A673 (cell line): Measurements from ENCODE around the gene PHF1. TPM values are rescaled to one million over a fixed set of nuclear protein-coding genes. Genes with fewer than 3 reads are reported as not detected.

Source experiments
- BruUV-seq: library from RNA; stranded (reverse); fragments of 400-500 nt; replicated peaks from 2 replicates; lab custom pipeline; 2021; lab: Mats Ljungman, UMichigan
- CTCF ChIA-PET: fragments of 300-600 bp; sonication (Branson Sonifier 250); formaldehyde crosslinking; loops from one replicate; lab custom pipeline; 2022; ENCODE audit warnings: antibody characterized with exemption; lab: Charles Lee
- POLR2A ChIA-PET: fragments of 300-600 bp; sonication (Branson Sonifier 250); formaldehyde crosslinking; loops from one replicate; lab custom pipeline; 2022; ENCODE audit warnings: antibody characterized with exemption; ENCODE audit not compliant: low non-redundant PET; lab: Charles Lee
- DNase-seq: peaks from one replicate; pipeline ENCODE4 v3.0.0-alpha.2; 2015; ENCODE audit warnings: low spot score
- H3K27ac ChIP-seq: fragments of 200-600 bp; sonication (generic); 2 replicates; pipeline ENCODE4 v1.5.1; 2016; ENCODE audit warnings: mixed run types, low read depth, mild to moderate bottlenecking, mixed read lengths, antibody characterized with exemption, low read length; ENCODE audit not compliant: poor library complexity, severe bottlenecking
- H3K27me3 ChIP-seq: fragments of 200-600 bp; sonication (generic); replicated peaks from 2 replicates; pipeline ENCODE4 v1.6.1; 2017; ENCODE audit warnings: mixed run types, low read depth, mild to moderate bottlenecking, mixed read lengths, antibody characterized with exemption, low read length; ENCODE audit not compliant: insufficient read depth, poor library complexity
- H3K36me3 ChIP-seq: fragments of 200-600 bp; sonication (generic); 2 replicates; pipeline ENCODE4 v1.6.1; 2016; ENCODE audit warnings: mixed run types, mild to moderate bottlenecking, mixed read lengths, antibody characterized with exemption, low read length; ENCODE audit not compliant: insufficient read depth, poor library complexity, severe bottlenecking
- H3K4me1 ChIP-seq: fragments of 200-600 bp; sonication (generic); 2 replicates; pipeline ENCODE4 v1.6.1; 2017; ENCODE audit warnings: mixed run types, mild to moderate bottlenecking, mixed read lengths, antibody characterized with exemption, low read length; ENCODE audit not compliant: insufficient read depth, poor library complexity, severe bottlenecking
- H3K4me3 ChIP-seq: fragments of 200-600 bp; sonication (generic); 2 replicates; pipeline ENCODE4 v1.5.1; 2016; ENCODE audit warnings: low read depth, mixed run types, mild to moderate bottlenecking, mixed read lengths, low read length; ENCODE audit not compliant: poor library complexity, severe bottlenecking
- H3K9me3 ChIP-seq: fragments of 200-600 bp; sonication (generic); 2 replicates; pipeline ENCODE4 v1.6.1; 2016; ENCODE audit warnings: mixed run types, low read depth, mild to moderate bottlenecking, mixed read lengths, antibody characterized with exemption, low read length; ENCODE audit not compliant: poor library complexity, severe bottlenecking
- EZH2 ChIP-seq: fragments of 200-600 bp; sonication (generic); IDR thresholded peaks from 2 replicates; pipeline ENCODE4 v1.6.1; 2017; ENCODE audit warnings: borderline replicate concordance, low read depth, mild to moderate bottlenecking, mixed read lengths, antibody characterized with exemption, low read length; ENCODE audit not compliant: poor library complexity, severe bottlenecking
- intact Hi-C: fragments of 100-400 bp; cut with micrococcal nuclease; formaldehyde crosslinking; loops from one replicate; pipeline ENCODE4 v1.10.0; 2022; ENCODE audit not compliant: unreplicated experiment
- total RNA-seq: library from RNA; stranded (reverse); gene quantifications from 2 replicates; pipeline ENCODE4 v1.2.3, GENCODE V29; 2021
- TF ChIP-seq, protein P1 (sequence below): fragments of 300-800, 200-600 bp; sonication (generic); conservative IDR thresholded peaks from 2 replicates; pipeline ENCODE4 v1.5.1; 2017; ENCODE audit warnings: low read depth, mild to moderate bottlenecking, antibody characterized with exemption, low read length, moderate library complexity, mixed read lengths

Gene PHF1
- total RNA-seq, 1 experiment from 2014 or later, result 53.5 TPM

DNA sequence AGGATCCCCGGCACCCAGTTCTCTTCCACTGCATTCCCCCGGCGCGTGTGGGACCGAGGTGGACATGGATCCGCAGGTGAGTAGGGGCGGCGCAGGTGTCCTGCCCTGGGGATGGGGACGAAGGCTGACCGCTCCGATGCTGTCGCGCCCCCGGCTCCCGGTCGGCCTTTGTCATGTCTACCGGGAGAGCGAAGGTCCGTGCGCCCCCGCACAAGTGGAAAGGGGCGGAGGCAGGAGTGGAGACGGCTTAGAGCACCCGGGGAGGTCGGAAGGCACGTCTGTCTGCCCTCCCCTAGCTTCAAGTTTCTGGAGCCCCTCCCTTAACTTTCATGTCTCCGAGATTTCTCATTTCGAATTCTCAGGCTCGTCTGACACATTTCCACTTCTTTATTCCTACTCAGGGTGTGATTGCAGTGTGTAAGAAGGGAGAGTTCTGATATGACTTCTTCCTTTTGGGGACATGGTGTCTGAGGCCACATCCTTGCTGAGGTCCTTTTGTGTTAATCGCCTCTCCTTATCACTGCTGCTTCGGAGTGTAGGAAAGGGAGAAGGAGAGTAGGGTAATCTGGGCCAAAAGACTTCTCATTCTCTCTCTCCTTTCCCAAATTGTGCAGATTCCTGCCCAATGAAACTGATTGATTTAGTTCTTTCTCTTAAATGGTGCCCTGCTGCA, 18.8 kb upstream of the PHF1 start:
- TF ChIP-seq EZH2, result no peak
- TF ChIP-seq, protein P1, sequence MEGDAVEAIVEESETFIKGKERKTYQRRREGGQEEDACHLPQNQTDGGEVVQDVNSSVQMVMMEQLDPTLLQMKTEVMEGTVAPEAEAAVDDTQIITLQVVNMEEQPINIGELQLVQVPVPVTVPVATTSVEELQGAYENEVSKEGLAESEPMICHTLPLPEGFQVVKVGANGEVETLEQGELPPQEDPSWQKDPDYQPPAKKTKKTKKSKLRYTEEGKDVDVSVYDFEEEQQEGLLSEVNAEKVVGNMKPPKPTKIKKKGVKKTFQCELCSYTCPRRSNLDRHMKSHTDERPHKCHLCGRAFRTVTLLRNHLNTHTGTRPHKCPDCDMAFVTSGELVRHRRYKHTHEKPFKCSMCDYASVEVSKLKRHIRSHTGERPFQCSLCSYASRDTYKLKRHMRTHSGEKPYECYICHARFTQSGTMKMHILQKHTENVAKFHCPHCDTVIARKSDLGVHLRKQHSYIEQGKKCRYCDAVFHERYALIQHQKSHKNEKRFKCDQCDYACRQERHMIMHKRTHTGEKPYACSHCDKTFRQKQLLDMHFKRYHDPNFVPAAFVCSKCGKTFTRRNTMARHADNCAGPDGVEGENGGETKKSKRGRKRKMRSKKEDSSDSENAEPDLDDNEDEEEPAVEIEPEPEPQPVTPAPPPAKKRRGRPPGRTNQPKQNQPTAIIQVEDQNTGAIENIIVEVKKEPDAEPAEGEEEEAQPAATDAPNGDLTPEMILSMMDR, result no peak
- Histone ChIP-seq H3K36me3 (peaks cover 15% of the 10 kb centered on the region), H3K27ac (peak overlapping the region; percentile 98), H3K4me1 (peaks cover 19% of the 10 kb centered on the region), H3K27me3 (no peaks in the 10 kb centered on the region), H3K9me3 (no peaks in the 10 kb centered on the region), H3K4me3 (peak overlapping the region; percentile 98)
- DNase-seq, result peak; percentile 42
- no TSS peak for BruUV-seq
- intact Hi-C loops, result loop anchor here (2.0 to 10.0 kb wide), 3 partner anchors 35 to 187 kb away; partner anchors contain the start of genes HSD17B8, RING1, RXRB and SLC39A7
- ChIA-PET CTCF (no interaction called here), POLR2A (no interaction called here)

DNA sequence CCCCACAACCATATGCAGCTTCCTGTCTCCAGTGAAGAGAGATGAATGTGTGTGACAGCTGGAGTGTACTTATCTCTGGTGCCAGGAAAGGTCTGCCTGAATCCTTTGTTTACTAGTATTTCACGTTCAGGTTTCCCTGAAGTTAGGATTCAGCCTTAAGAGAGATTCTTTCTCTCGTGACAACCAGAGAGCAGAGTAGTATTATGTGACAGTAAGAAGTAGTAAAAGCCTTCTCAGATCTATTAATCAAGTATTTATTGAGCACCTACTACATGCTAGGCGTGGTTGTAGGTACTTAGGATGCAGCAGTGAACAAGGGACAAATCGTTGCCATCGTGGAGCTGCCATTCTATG, 18.2 kb upstream of the PHF1 start:
- peaks cover 16% of the 10 kb centered on the region for H3K36me3 ChIP-seq
- DNase-seq, result no peak
- peak overlapping the region; percentile 98 for H3K27ac ChIP-seq
- TF ChIP-seq, protein P1, result no peak
- TF ChIP-seq EZH2, result no peak
- intact Hi-C loops, result loop anchor here (5.0 to 10.0 kb wide), 2 partner anchors 75 to 188 kb away; partner anchors contain the start of genes HSD17B8, RING1, RXRB and SLC39A7
- peak overlapping the region; percentile 98 for H3K4me3 ChIP-seq
- peaks cover 19% of the 10 kb centered on the region for H3K4me1 ChIP-seq
- H3K27me3 ChIP-seq, result no peaks in the 10 kb centered on the region
- POLR2A ChIA-PET, result no interaction called here
- CTCF ChIA-PET, result no interaction called here
- BruUV-seq, result TSS peak; percentile 68
- H3K9me3 ChIP-seq, result no peaks in the 10 kb centered on the region

DNA sequence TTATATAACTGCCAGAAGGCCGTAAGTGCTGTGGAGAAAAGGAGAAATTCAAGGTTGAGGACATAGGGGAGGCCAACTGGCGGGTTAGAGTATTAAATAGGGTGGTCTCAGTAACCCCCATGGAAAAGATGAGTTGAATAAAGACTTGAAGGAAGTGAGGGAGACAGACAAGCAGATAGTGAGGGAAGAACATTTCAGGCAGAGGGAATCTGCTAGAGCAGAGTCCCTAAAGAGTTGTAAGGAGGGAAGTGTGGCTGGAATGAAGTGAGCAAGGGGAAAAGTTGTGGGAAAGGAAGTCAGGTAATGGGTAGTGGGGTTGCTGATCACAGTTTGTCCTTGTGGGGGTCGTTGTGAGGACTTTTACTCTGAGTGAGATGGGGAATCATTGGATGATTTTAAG, 17.8 kb upstream of the PHF1 start:
- H3K27ac ChIP-seq, result peak overlapping the region; percentile 98
- POLR2A ChIA-PET, result no interaction called here
- BruUV-seq, result no TSS peak

More for the DNA sequence above, 17.8 kb upstream of the PHF1 start:
- peaks cover 19% of the 10 kb centered on the region for H3K4me1 ChIP-seq
- DNase-seq, result no peak
- TF ChIP-seq, protein P1, result no peak
- TF ChIP-seq EZH2, result no peak
- peaks cover 20% of the 10 kb centered on the region for H3K36me3 ChIP-seq
- intact Hi-C loops, result loop anchor here (5.0 to 10.0 kb wide), 2 partner anchors 76 to 188 kb away; partner anchors contain the start of genes HSD17B8, RING1, RXRB and SLC39A7
- CTCF ChIA-PET, result no interaction called here
- H3K9me3 ChIP-seq, result no peaks in the 10 kb centered on the region
- peak overlapping the region; percentile 98 for H3K4me3 ChIP-seq
- no peaks in the 10 kb centered on the region for H3K27me3 ChIP-seq
